Endothelial cell of umbilical vein (primary cell): ENCODE results near the gene TOMM20L. TPM values are rescaled to one million over a fixed set of nuclear protein-coding genes. Genes with fewer than 3 reads are reported as not detected.

ENCODE experiments used
- BruUV-seq: library from RNA; stranded (reverse); fragments of 400-500 nt; replicated peaks from 2 replicates; lab custom pipeline; 2021; lab: Mats Ljungman, UMichigan
- CTCF ChIA-PET: fragments of 300-600, 350-600 bp; sonication (Branson Sonifier 250); formaldehyde crosslinking; loops from one replicate; lab custom pipeline; 2021; ENCODE audit warnings: antibody characterized with exemption, inconsistent platforms; lab: Charles Lee
- POLR2A ChIA-PET: fragments of 300-600, 350-600 bp; sonication (Branson Sonifier 250); formaldehyde crosslinking; loops from one replicate; lab custom pipeline; 2021; ENCODE audit warnings: antibody characterized with exemption, inconsistent platforms; lab: Charles Lee
- DNase-seq: peaks from one replicate; pipeline ENCODE4 v3.0.0-alpha.2; 2011; ENCODE audit warnings: low read depth, low spot score
- FAIRE-seq: peaks from 2 replicates; lab custom pipeline; 2011; peaks lifted over from hg19 to GRCh38; lab: Jason Lieb, UNC
- H2AFZ ChIP-seq: 2 replicates; pipeline ENCODE4 v1.6.0; 2012; ENCODE audit warnings: low read depth, low read length, control low read depth, inconsistent platforms
- H3K27ac ChIP-seq: 2 replicates; pipeline ENCODE4 v1.5.1; 2011; ENCODE audit warnings: low read depth, mild to moderate bottlenecking, control low read depth, low read length, moderate library complexity; ENCODE audit not compliant: insufficient read depth
- H3K27me3 ChIP-seq, 2 experiments: 2 replicates each; pipeline versions ENCODE4 v1.6.0 to v1.6.1; 2011; ENCODE audit warnings: low read length in 2 of 2, mixed read lengths in 1 of 2; ENCODE audit not compliant: control insufficient read depth in 2 of 2, insufficient read depth in 2 of 2
- H3K36me3 ChIP-seq, 2 experiments: 2 replicates in 1 of 2; 3 replicates in 1 of 2; pipeline ENCODE4 v1.5.1; 2011; ENCODE audit warnings: low read length in 2 of 2, mild to moderate bottlenecking in 1 of 2, moderate library complexity in 1 of 2; ENCODE audit not compliant: control insufficient read depth in 2 of 2, insufficient read depth in 2 of 2; ENCODE audit errors: extremely low read depth in 1 of 2
- H3K4me1 ChIP-seq: 3 replicates; pipeline ENCODE4 v1.5.1; 2011; ENCODE audit warnings: mild to moderate bottlenecking, low read length; ENCODE audit not compliant: control insufficient read depth, insufficient read depth; ENCODE audit errors: extremely low read depth
- H3K4me2 ChIP-seq: 2 replicates; pipeline ENCODE4 v1.6.1; 2011; ENCODE audit warnings: low read length, control low read depth, mixed read lengths; ENCODE audit not compliant: insufficient read depth
- H3K4me3 ChIP-seq, 3 experiments: fragments of 200-600 bp in 1 of 3; sonication (generic), shearing (Covaris generic) in 1 of 3; replicated peaks in 1 of 3; 2 replicates each; pipeline ENCODE4 v1.5.1; 2011 to 2016; ENCODE audit warnings: control low read depth in 3 of 3, low read length in 3 of 3, mild to moderate bottlenecking in 2 of 3, inconsistent platforms in 1 of 3, low read depth in 1 of 3, moderate library complexity in 1 of 3; ENCODE audit not compliant: insufficient read depth in 1 of 3
- H3K79me2 ChIP-seq: 2 replicates; pipeline ENCODE4 v1.6.0; 2012; ENCODE audit warnings: low read length, inconsistent platforms; ENCODE audit not compliant: control insufficient read depth, insufficient read depth
- H3K9ac ChIP-seq: replicated peaks from 2 replicates; pipeline ENCODE3; 2011; ENCODE audit warnings: low read length, control low read depth; ENCODE audit not compliant: insufficient read depth; ENCODE audit errors: extremely low read depth
- H3K9me1 ChIP-seq: replicated peaks from 3 replicates; pipeline ENCODE4 v1.6.0; 2011; ENCODE audit warnings: mild to moderate bottlenecking, low read length; ENCODE audit not compliant: control insufficient read depth, insufficient read depth; ENCODE audit errors: extremely low read depth
- H3K9me3 ChIP-seq: replicated peaks from 2 replicates; pipeline ENCODE4 v1.5.1; 2012; ENCODE audit warnings: low read length, inconsistent platforms; ENCODE audit not compliant: control insufficient read depth, insufficient read depth
- H4K20me1 ChIP-seq: replicated peaks from 2 replicates; pipeline ENCODE3; 2011; ENCODE audit warnings: mild to moderate bottlenecking, low read length; ENCODE audit not compliant: control insufficient read depth, insufficient read depth; ENCODE audit errors: extremely low read depth
- EZH2 ChIP-seq: IDR thresholded peaks from 2 replicates; pipeline ENCODE4 v1.6.1; 2012; ENCODE audit warnings: borderline replicate concordance, low read depth, mild to moderate bottlenecking, moderate library complexity, low read length, inconsistent platforms; ENCODE audit not compliant: severe bottlenecking
- FOS ChIP-seq: IDR thresholded peaks from 2 replicates; pipeline ENCODE4 v1.6.1; 2011; ENCODE audit warnings: mild to moderate bottlenecking, low read length, moderate library complexity, borderline replicate concordance; ENCODE audit not compliant: insufficient read depth
- GATA2 ChIP-seq: IDR thresholded peaks from 2 replicates; pipeline ENCODE4 v1.7.0; 2011; ENCODE audit warnings: low read depth, mild to moderate bottlenecking, moderate library complexity, mixed read lengths, low read length; ENCODE audit not compliant: insufficient read length, insufficient read depth
- JUN ChIP-seq: IDR thresholded peaks from 2 replicates; pipeline ENCODE4 v1.6.1; 2011; ENCODE audit warnings: borderline replicate concordance, low read depth; ENCODE audit not compliant: insufficient read length, insufficient read depth
- MYC ChIP-seq: IDR thresholded peaks from one replicate; pipeline ENCODE4 v1.6.1; 2011; ENCODE audit warnings: mild to moderate bottlenecking, low read depth, low read length
- POLR2A ChIP-seq: IDR thresholded peaks from 2 replicates; pipeline ENCODE4 v1.6.1; 2012; ENCODE audit warnings: low read depth, mild to moderate bottlenecking, control low read depth, low read length
- POLR2AphosphoS5 ChIP-seq: IDR thresholded peaks from 2 replicates; pipeline ENCODE4 v1.6.1; 2012; ENCODE audit warnings: low read depth, mild to moderate bottlenecking, control low read depth, low read length, moderate library complexity; ENCODE audit not compliant: insufficient read depth
- dilution Hi-C: fragments of 300-500 bp; cut with MboI; formaldehyde crosslinking; loops from one replicate; pipeline ENCODE4 v1.15.0; 2019; ENCODE audit warnings: low sequenced_read_pairs; ENCODE audit not compliant: extremely low pct_ligation_motif_present
- intact Hi-C: fragments of 100-400 bp; cut with micrococcal nuclease; formaldehyde crosslinking; loops from one replicate; pipeline ENCODE4 v1.10.0; 2022
- polyA plus RNA-seq, 4 experiments: library from polyadenylated mRNA; depleted of rRNA in 3 of 4; stranded (reverse) in 3 of 4; unstranded in 1 of 4; fragments of >200 nt; gene quantifications; 2 replicates each; pipeline versions ENCODE4 v1.2.1 to v1.2.3, GENCODE V29; 2011 to 2012; ENCODE audit warnings: missing spikeins in 1 of 4
- total RNA-seq: library from RNA; stranded (reverse); gene quantifications from 2 replicates; pipeline ENCODE4 v1.2.3, GENCODE V29; 2021
- TF ChIP-seq, protein P1 (sequence below), 2 donors: IDR thresholded peaks; 1 replicate in 1 of 2; 2 replicates in 1 of 2; pipeline ENCODE4 v1.5.1; 2011; ENCODE audit warnings: low read length in 2 of 2, mild to moderate bottlenecking in 2 of 2, moderate library complexity in 2 of 2, control low read depth in 1 of 2, inconsistent platforms in 1 of 2, low read depth in 1 of 2; ENCODE audit not compliant: insufficient read depth in 1 of 2; ENCODE audit errors: extremely low read depth in 1 of 2
- TF ChIP-seq, protein P2 (sequence below): IDR thresholded peaks from 2 replicates; pipeline ENCODE4 v1.6.1; 2011; ENCODE audit not compliant: insufficient read depth, insufficient read length

The TOMM20L gene
- total and polyA plus RNA-seq, 2 donors (not counting 3 experiments of a cell fraction or from before 2014, with no cell fraction given): not detected

DNA sequence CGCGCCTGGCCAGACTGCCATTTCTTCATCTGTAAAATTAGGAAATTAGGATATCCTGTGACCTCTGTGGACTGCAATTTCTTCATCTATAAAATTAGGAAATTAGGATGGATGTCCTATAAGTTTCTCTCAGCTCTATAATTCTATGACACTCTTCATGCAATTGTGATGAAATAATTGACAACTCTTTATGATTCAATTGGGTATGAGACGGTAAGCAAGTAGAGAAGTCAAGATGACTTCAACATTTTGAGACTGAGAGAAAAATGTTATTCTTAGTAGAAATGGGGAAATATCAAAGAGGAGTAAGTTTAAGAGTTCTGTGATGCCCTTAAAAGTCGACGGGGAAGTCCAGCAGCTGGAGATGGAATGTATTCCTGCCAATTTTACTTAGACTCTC, 43.7 kb downstream of the TOMM20L start:
- POLR2A ChIA-PET: no interaction called here
- CTCF ChIA-PET: no interaction called here
- intact Hi-C loops: no loop called here
- Histone ChIP-seq H4K20me1 (no peaks in the 10 kb centered on the region), H3K4me3 (no peak overlapping the region), H3K4me1 (no peaks in the 10 kb centered on the region), H3K9me3 (no peaks in the 10 kb centered on the region), H3K4me2 (no peak overlapping the region), H3K9me1 (no peaks in the 10 kb centered on the region), H3K27ac (no peak overlapping the region), H3K9ac (no peak overlapping the region), H3K36me3 (peaks cover 0 to 10% of the 10 kb centered on the region in 2 experiments), H3K79me2 (no peaks in the 10 kb centered on the region), H3K27me3 (no peaks in the 10 kb centered on the region), H2AFZ (no peak overlapping the region)
- dilution Hi-C loops: no loop called here
- TF ChIP-seq, protein P1, sequence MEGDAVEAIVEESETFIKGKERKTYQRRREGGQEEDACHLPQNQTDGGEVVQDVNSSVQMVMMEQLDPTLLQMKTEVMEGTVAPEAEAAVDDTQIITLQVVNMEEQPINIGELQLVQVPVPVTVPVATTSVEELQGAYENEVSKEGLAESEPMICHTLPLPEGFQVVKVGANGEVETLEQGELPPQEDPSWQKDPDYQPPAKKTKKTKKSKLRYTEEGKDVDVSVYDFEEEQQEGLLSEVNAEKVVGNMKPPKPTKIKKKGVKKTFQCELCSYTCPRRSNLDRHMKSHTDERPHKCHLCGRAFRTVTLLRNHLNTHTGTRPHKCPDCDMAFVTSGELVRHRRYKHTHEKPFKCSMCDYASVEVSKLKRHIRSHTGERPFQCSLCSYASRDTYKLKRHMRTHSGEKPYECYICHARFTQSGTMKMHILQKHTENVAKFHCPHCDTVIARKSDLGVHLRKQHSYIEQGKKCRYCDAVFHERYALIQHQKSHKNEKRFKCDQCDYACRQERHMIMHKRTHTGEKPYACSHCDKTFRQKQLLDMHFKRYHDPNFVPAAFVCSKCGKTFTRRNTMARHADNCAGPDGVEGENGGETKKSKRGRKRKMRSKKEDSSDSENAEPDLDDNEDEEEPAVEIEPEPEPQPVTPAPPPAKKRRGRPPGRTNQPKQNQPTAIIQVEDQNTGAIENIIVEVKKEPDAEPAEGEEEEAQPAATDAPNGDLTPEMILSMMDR (IDR thresholded peaks at IDR 0.05; ENCODE audit: extremely low read depth in 1 of 2, insufficient read depth in 1 of 2, low read depth in 1 of 2, low read length in 2 of 2): no peak
- TF ChIP-seq GATA2: no peak
- TF ChIP-seq POLR2AphosphoS5: no peak
- TF ChIP-seq POLR2A: no peak
- TF ChIP-seq JUN: no peak
- no peak for TF ChIP-seq EZH2
- no peak for TF ChIP-seq FOS
- TF ChIP-seq, protein P2, sequence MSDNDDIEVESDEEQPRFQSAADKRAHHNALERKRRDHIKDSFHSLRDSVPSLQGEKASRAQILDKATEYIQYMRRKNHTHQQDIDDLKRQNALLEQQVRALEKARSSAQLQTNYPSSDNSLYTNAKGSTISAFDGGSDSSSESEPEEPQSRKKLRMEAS: no peak
- TF ChIP-seq MYC: no peak
- DNase-seq: no peak
- no peak for FAIRE-seq
- BruUV-seq: no TSS peak
